Natural killer cell (primary cell): Measurements from ENCODE around the gene SLCO6A1. TPM values are rescaled to one million over a fixed set of nuclear protein-coding genes. Genes with fewer than 3 reads are reported as not detected.

Experiments used
- ATAC-seq, 3 donors: fragments of 150-1000 bp in 2 of 3; fragments of 200-7000 bp in 1 of 3; cut with Tn5 transposase; 1 replicate in 1 of 3; 2 replicates in 2 of 3; pipeline ENCODE4 v1.10.0; 2021; ENCODE audit warnings: mild to moderate bottlenecking in 2 of 3, moderate library complexity in 2 of 3
- DNase-seq, 2 donors: peaks; one replicate each; pipeline versions ENCODE4 v3.0.0 to v3.0.0-alpha.2; 2013 to 2021; ENCODE audit warnings: mixed read lengths in 1 of 2
- H3K27ac ChIP-seq: one replicate; pipeline ENCODE4 v1.5.1; 2013; ENCODE audit warnings: mild to moderate bottlenecking, low read length
- H3K27me3 ChIP-seq: one replicate; pipeline ENCODE4 v1.6.1; 2013; ENCODE audit warnings: low read length; ENCODE audit not compliant: control insufficient read depth, insufficient read depth
- H3K36me3 ChIP-seq: one replicate; pipeline ENCODE4 v1.6.1; 2013; ENCODE audit warnings: low read length; ENCODE audit not compliant: control insufficient read depth, insufficient read depth
- H3K4me1 ChIP-seq: one replicate; pipeline ENCODE4 v1.6.1; 2013; ENCODE audit warnings: low read length; ENCODE audit not compliant: control insufficient read depth, insufficient read depth
- H3K4me3 ChIP-seq: one replicate; pipeline ENCODE4 v1.5.1; 2013; ENCODE audit warnings: low read length
- H3K9me3 ChIP-seq: one replicate; pipeline ENCODE4 v1.6.1; 2013; ENCODE audit warnings: low read length; ENCODE audit not compliant: control insufficient read depth, insufficient read depth
- H3K27ac Mint-ChIP-seq, 2 donors: one replicate each; pipeline ENCODE4 v1.8.0; 2022; ENCODE audit warnings: mild to moderate bottlenecking in 2 of 2, mixed read lengths in 2 of 2, moderate library complexity in 1 of 2
- H3K27me3 Mint-ChIP-seq, 2 donors: one replicate each; pipeline ENCODE4 v1.8.0; 2022; ENCODE audit warnings: low read depth in 2 of 2, mixed read lengths in 2 of 2
- H3K36me3 Mint-ChIP-seq: one replicate; pipeline ENCODE4 v1.8.0; 2022; ENCODE audit warnings: mixed read lengths
- H3K4me1 Mint-ChIP-seq, 2 donors: one replicate each; pipeline ENCODE4 v1.8.0; 2022; ENCODE audit warnings: mixed read lengths in 2 of 2
- H3K4me3 Mint-ChIP-seq: one replicate; pipeline ENCODE4 v1.8.0; 2022; ENCODE audit warnings: mild to moderate bottlenecking, moderate library complexity, mixed read lengths
- H3K9me3 Mint-ChIP-seq, 2 donors: one replicate each; pipeline ENCODE4 v1.8.0; 2022; ENCODE audit warnings: mixed read lengths in 2 of 2
- WGBS: methylation state at CpG from one replicate; pipeline ENCODE4 v1.1.7; 2013; ENCODE audit warnings: missing lambda C conversion rate; ENCODE audit not compliant: insufficient coverage; 5-methylcytosine and 5-hydroxymethylcytosine counted together
- intact Hi-C: fragments of 100-400 bp; cut with micrococcal nuclease; formaldehyde crosslinking; loops from one replicate; pipeline ENCODE4 v1.14.2; 2022
- total RNA-seq, 4 donors: library from RNA; stranded (reverse); fragments of 120-200 nt in 1 of 4; gene quantifications; one replicate each; pipeline versions ENCODE4 v1.2.3 to v1.2.4, GENCODE V29; 2013 to 2022
- TF ChIP-seq, protein P1 (sequence below): fragments of 200-600 bp; IDR thresholded peaks from one replicate; pipeline ENCODE4 v1.8.0; 2022; ENCODE audit warnings: antibody characterized with exemption

The SLCO6A1 gene
- total RNA-seq, 3 donors from 2014 or later (not counting 1 experiment from before 2014, with no cell fraction given) = not detected

DNA sequence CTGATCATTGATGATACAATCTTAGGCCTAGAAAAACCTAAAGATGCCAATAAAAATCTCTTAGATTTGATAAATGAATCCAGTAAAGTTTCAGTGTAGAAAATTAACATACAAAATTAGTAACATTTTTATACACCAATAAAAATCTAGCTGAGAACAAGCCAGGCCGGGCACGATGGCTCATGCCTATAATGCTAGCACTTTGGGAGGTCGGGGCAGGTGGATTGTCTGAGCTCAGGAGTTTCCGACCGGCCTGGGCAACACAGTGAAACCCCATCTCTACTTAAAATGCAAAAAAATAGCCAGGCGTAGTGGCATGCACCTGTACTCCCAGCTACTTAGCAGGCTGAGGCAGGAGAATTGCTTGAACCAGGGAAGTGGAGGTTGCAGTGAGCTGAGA lies 84.4 kb downstream of the SLCO6A1 start:
- TF ChIP-seq, protein P1, sequence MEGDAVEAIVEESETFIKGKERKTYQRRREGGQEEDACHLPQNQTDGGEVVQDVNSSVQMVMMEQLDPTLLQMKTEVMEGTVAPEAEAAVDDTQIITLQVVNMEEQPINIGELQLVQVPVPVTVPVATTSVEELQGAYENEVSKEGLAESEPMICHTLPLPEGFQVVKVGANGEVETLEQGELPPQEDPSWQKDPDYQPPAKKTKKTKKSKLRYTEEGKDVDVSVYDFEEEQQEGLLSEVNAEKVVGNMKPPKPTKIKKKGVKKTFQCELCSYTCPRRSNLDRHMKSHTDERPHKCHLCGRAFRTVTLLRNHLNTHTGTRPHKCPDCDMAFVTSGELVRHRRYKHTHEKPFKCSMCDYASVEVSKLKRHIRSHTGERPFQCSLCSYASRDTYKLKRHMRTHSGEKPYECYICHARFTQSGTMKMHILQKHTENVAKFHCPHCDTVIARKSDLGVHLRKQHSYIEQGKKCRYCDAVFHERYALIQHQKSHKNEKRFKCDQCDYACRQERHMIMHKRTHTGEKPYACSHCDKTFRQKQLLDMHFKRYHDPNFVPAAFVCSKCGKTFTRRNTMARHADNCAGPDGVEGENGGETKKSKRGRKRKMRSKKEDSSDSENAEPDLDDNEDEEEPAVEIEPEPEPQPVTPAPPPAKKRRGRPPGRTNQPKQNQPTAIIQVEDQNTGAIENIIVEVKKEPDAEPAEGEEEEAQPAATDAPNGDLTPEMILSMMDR = no peak
- no peaks in the 10 kb centered on the region for H3K4me1 ChIP-seq
- Mint-ChIP-seq H3K9me3 (no peaks in the 10 kb centered on the region), H3K27me3 (peaks cover 0 to 3% of the 10 kb centered on the region in 2 donors), H3K27ac (no peak overlapping the region), H3K4me3 (no peak overlapping the region), H3K4me1 (no peaks in the 10 kb centered on the region), H3K36me3 (no peaks in the 10 kb centered on the region)
- intact Hi-C loops = no loop called here
- no peaks in the 10 kb centered on the region for H3K27me3 ChIP-seq
- H3K4me3 ChIP-seq = no peak overlapping the region
- no peaks in the 10 kb centered on the region for H3K36me3 ChIP-seq
- no peak overlapping the region for H3K27ac ChIP-seq
- ATAC-seq (no peak), DNase-seq (no peak)
- WGBS = 84% methylated on average over 6 of the region's 6 CpGs
- H3K9me3 ChIP-seq = no peaks in the 10 kb centered on the region

DNA sequence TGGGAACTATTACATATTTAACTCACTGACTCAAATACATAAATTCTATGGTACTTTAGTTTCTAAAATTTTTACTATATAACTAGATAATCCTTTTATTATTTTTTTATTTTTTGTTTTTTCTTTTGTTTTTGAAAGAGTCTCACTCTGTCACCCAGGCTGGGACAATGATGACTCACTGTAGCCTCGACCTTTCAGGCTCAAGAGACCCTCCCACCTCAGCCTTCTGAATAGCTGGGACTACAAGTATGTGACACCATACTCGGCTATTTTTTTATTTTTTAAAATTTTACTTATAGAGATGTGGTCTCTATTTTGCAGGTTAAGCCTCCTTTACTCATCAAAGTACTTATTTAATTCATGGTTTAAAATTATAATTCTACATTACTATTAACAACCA lies 110.6 kb downstream of the SLCO6A1 start:
- Histone ChIP-seq H3K4me1 (no peaks in the 10 kb centered on the region), H3K27me3 (no peaks in the 10 kb centered on the region), H3K9me3 (peaks cover 9% of the 10 kb centered on the region), H3K36me3 (no peaks in the 10 kb centered on the region), H3K27ac (no peak overlapping the region), H3K4me3 (no peak overlapping the region)
- ATAC-seq (no peak), DNase-seq (no peak)
- H3K27me3 Mint-ChIP-seq = peaks cover 4 to 20% of the 10 kb centered on the region in 2 donors
- 44% methylated on average over 1 of the region's 2 CpGs for WGBS
- peaks cover 28% of the 10 kb centered on the region for H3K36me3 Mint-ChIP-seq
- H3K9me3 Mint-ChIP-seq = peaks cover 10 to 12% of the 10 kb centered on the region in 2 donors
- TF ChIP-seq, protein P1 = no peak
- H3K4me3 Mint-ChIP-seq = no peak overlapping the region
- intact Hi-C loops = no loop called here
- H3K4me1 Mint-ChIP-seq = no peaks in the 10 kb centered on the region
- no peak overlapping the region for H3K27ac Mint-ChIP-seq

DNA sequence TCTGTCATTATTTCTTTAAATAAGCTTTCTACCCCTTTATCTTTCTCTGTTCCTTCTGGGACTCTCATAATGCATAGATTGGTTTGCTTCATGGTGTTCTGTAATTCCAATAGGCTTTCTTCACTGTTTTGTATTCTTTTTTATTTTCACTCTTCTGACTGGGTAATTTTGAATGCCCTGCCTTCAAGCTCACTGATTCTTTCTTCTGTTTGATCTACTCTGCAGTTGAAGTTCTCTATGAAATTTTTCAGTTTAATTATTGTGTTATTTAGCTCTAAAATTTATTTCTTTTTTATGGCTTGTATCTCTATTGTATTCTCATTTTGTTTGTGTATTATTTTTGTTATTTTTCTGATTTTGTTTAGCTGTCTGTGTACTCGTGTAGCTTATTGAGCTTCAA lies 113.4 kb downstream of the SLCO6A1 start:
- H3K9me3 Mint-ChIP-seq = peaks cover 10 to 12% of the 10 kb centered on the region in 2 donors
- intact Hi-C loops = no loop called here

DNA sequence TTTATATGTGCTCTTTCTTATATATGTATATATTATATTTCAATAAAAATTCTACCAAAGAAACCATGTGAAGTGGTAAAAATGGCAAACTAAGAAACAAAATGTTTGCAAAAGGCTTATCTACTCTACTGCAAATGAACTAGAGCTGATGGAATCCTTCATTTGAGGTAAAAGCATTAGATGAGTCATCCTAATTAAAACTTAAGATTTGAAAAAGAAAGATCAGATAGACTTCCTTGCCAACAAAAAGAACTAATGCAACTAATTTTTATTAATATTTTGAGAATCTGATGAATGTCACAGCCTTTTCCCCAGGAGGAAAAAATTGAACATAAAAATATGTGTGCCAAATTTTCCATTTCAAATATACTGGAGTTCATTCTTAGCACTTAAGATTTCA lies 118.6 kb downstream of the SLCO6A1 start:
- TF ChIP-seq, protein P1 = no peak
- Mint-ChIP-seq H3K36me3 (peaks cover 12% of the 10 kb centered on the region), H3K27ac (no peak overlapping the region), H3K27me3 (peaks cover 6 to 35% of the 10 kb centered on the region in 2 donors), H3K4me1 (no peaks in the 10 kb centered on the region), H3K9me3 (peaks cover 5 to 6% of the 10 kb centered on the region in 2 donors), H3K4me3 (no peak overlapping the region)
- DNase-seq (no peak), ATAC-seq (no peak)
- intact Hi-C loops = no loop called here
- H3K4me3 ChIP-seq = no peak overlapping the region
- H3K27me3 ChIP-seq = no peaks in the 10 kb centered on the region
- H3K4me1 ChIP-seq = no peaks in the 10 kb centered on the region
- H3K27ac ChIP-seq = no peak overlapping the region
- no peaks in the 10 kb centered on the region for H3K36me3 ChIP-seq
- H3K9me3 ChIP-seq = no peaks in the 10 kb centered on the region

More for the DNA sequence above, 113.4 kb downstream of the SLCO6A1 start:
- Histone ChIP-seq H3K9me3 (peaks cover 9% of the 10 kb centered on the region), H3K4me3 (no peak overlapping the region), H3K27ac (no peak overlapping the region), H3K36me3 (no peaks in the 10 kb centered on the region), H3K27me3 (no peaks in the 10 kb centered on the region), H3K4me1 (no peaks in the 10 kb centered on the region)
- H3K27ac Mint-ChIP-seq = no peak overlapping the region
- no peak overlapping the region for H3K4me3 Mint-ChIP-seq
- peaks cover 23% of the 10 kb centered on the region for H3K36me3 Mint-ChIP-seq
- TF ChIP-seq, protein P1 = no peak
- no peak for DNase-seq
- ATAC-seq = no peak
- peaks cover 6 to 20% of the 10 kb centered on the region in 2 donors for H3K27me3 Mint-ChIP-seq
- 88% methylated on average over 1 of the region's 1 CpG for WGBS
- H3K4me1 Mint-ChIP-seq = no peaks in the 10 kb centered on the region
